Esophagus squamous epithelium (tissue), 4 donors: Measurements from ENCODE around the gene MTNR1A.

ENCODE experiments used
- POLR2A ChIP-seq, 4 donors: fragments of 450-650 bp; IDR thresholded peaks; one replicate each; pipeline ENCODE4 v1.6.1; 2017; ENCODE audit warnings: antibody characterized with exemption in 4 of 4, mild to moderate bottlenecking in 4 of 4, moderate library complexity in 3 of 4
- TF ChIP-seq, protein P1 (sequence below), 6 experiments: fragments of 450-650 bp in 4 of 6; fragments of 200-600 bp in 2 of 6; sonication (generic) in 2 of 6; IDR thresholded peaks; one replicate each; pipeline ENCODE4 v1.5.1; 2016 to 2019; ENCODE audit warnings: antibody characterized with exemption in 6 of 6, mild to moderate bottlenecking in 4 of 6, moderate library complexity in 4 of 6

DNA sequence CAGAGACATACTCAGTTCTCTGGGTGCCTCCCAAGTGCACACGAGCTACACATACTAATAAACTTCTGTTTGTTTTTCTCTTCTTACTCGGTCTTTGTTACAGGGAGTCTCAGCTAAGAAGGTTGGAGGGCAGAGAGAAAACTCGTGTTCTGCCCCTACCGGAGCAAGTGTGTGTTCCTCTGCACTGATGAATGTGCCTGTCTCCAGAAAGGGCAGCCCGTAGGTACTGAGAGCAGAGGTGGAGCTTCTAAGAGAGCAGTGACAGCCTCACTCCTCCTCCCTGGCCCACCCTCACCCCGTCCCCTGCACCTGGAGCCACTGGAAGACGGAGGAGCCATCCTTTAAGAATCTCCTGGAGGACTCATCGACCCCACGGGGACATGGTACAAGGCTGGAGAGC is 67.6 kb downstream of the MTNR1A start:
- TF ChIP-seq, protein P1, sequence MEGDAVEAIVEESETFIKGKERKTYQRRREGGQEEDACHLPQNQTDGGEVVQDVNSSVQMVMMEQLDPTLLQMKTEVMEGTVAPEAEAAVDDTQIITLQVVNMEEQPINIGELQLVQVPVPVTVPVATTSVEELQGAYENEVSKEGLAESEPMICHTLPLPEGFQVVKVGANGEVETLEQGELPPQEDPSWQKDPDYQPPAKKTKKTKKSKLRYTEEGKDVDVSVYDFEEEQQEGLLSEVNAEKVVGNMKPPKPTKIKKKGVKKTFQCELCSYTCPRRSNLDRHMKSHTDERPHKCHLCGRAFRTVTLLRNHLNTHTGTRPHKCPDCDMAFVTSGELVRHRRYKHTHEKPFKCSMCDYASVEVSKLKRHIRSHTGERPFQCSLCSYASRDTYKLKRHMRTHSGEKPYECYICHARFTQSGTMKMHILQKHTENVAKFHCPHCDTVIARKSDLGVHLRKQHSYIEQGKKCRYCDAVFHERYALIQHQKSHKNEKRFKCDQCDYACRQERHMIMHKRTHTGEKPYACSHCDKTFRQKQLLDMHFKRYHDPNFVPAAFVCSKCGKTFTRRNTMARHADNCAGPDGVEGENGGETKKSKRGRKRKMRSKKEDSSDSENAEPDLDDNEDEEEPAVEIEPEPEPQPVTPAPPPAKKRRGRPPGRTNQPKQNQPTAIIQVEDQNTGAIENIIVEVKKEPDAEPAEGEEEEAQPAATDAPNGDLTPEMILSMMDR (IDR thresholded peaks at IDR 0.05), result no peak
- no peak for TF ChIP-seq POLR2A (IDR thresholded peaks at IDR 0.05)
